Stimulated activated CD4-positive, alpha-beta T cell treated with anti-CD3 and anti-CD28 coated beads, Interleukin-4, amount 100 ng/mL, for 4 hours (primary cell): Measurements from ENCODE around the gene ITGAL.
"Not testable (repeated sequence)": the region's sequence is repeated elsewhere in the genome, so short reads cannot be mapped to it uniquely, and the experiment has no call there.

Source experiments
- DNase-seq, 2 experiments: peaks; one replicate each; pipeline ENCODE4 v3.0.0-alpha.2; 2020

The ITGAL gene

DNA sequence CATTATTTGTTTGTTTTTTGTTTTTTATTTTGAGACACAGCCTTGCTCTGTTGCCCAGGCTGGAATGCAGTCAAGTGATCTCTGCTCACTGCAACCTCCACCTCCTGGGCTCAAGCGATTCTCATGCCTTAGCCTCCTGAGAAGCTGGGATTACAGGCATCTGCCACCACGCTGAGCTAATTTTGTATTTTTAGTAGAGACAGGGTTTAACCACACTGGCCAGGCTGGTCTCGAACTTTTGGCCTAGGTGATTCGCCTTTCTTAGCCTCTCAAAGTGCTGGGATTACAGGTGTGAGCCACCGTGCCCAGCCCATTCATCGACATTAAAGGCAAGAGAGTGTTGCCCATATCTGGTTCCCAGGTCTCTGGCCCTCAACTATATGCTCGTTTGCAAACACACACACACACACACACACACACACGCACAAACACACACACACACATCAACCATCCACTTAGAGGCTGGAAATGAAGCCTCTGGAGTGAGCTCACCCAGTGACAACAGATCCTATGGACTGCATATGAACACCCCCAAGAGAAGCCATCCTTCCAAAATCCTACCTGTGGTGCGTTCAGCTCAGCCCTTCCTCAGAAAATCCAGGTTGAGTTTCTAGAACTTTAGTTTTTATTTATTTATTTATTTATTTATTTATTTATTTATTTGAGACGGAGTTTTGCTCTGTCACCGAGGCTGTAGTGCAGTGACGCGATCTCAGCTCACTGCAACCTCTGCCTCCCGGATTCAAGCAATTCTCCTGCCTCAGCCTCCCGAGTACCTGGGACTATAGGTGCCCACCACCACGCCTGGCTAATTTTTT lies 14.6 kb upstream of the ITGAL start:
- DNase-seq = no peak

- peak; percentile 76 to 85 for DNase-seq
These were observed 13.8 kb upstream of the ITGAL start for GRCh38 chr16:30458561-30459394.

DNA sequence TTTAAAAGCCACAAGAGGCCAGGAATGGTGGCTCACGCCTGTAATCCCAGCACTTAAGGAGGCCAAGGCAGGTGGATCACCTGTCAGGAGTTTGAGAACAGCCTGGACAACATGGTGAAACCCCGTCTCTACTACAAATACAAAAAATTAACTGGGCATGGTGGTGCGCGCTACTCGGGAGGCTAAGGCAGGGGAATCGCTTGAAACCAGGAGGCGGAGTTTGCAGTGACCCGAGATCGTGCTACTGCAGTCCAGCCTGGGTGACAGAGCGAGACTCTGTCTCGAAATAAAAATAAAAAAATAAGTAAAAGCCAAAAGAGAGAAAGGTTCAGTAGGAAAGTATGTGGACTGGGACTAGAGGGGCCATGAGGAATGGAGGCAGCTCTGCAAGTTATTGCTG lies 13.1 kb upstream of the ITGAL start:
- no peak for DNase-seq

- DNase-seq = not testable (repeated sequence)
These were observed 11.1 kb upstream of the ITGAL start for GRCh38 chr16:30461426-30461825.

DNA sequence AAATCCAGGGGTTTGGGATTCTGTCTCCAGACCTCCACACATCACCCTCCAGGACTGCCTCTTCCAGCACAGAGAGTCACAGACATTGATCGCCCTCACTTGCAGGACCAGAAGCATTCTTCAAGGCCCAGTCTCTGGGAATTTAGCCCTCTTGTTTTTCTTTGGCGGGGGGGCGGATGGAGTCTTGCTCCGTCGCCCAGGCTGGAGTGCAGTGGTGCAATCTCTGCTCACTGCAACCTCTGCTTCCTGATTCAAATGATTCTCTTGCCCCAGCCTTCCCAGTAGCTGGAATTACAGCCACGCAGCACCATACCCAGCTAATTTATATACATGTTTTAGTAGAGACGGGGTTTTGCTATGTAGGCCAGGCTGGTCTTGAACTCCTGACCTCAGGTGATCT lies 8.5 kb upstream of the ITGAL start:
- DNase-seq = no peak

- no peak for DNase-seq
These were observed 2.4 kb upstream of the ITGAL start for GRCh38 chr16:30470170-30470512.

- no peak for DNase-seq
These were observed 1.9 kb upstream of the ITGAL start for GRCh38 chr16:30470632-30470995.

GRCh38 chr16:30473231-30474073 lies 910 bp downstream of the ITGAL start:
- peak; percentile 57 to 66 for DNase-seq

- DNase-seq = no peak
These were observed 1.5 kb downstream of the ITGAL start for GRCh38 chr16:30474074-30474452.

GRCh38 chr16:30474684-30475083 lies 2.1 kb downstream of the ITGAL start:
- no peak for DNase-seq

DNA sequence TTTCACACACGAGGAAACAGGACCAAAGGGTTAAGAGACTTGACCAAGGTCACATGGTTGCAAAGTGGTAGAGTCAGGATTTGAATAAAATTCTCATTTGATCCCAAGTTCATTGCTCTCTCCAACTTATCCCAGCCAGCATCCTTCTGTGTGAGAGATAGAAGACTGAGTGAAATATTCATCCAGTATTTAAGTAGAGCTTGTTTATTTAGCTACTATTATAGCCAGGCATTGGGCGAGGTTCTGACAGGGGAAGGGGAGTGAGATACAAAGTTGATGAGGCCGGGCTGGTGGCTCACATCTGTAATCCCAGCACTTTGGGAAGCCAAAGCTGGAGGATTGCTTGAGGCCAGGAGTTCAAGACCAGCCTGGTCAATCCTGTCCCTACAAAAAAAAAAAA lies 4.4 kb downstream of the ITGAL start:
- DNase-seq = no peak

- not testable (repeated sequence) for DNase-seq
These were observed 5.2 kb downstream of the ITGAL start for GRCh38 chr16:30477773-30478172.

GRCh38 chr16:30478766-30479478 lies 6.4 kb downstream of the ITGAL start:
- DNase-seq = no peak

DNA sequence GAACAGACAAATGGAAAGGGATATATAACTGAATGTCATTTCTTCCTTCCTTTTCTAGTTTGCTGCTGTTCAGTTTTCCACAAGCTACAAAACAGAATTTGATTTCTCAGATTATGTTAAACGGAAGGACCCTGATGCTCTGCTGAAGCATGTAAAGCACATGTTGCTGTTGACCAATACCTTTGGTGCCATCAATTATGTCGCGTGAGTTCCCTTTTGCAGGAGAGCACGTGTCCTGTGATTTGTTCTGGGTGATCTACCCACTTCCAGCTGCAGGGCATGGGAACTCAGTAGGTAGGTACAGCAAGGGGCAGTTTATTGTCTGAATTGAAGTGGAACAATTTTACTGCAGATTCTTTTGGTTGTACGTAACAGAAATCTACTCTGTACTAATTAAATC lies 8.8 kb downstream of the ITGAL start:
- no peak for DNase-seq

GRCh38 chr16:30482366-30482765 lies 9.8 kb downstream of the ITGAL start:
- no peak for DNase-seq

GRCh38 chr16:30484887-30485286 lies 12.3 kb downstream of the ITGAL start:
- no peak for DNase-seq

DNA sequence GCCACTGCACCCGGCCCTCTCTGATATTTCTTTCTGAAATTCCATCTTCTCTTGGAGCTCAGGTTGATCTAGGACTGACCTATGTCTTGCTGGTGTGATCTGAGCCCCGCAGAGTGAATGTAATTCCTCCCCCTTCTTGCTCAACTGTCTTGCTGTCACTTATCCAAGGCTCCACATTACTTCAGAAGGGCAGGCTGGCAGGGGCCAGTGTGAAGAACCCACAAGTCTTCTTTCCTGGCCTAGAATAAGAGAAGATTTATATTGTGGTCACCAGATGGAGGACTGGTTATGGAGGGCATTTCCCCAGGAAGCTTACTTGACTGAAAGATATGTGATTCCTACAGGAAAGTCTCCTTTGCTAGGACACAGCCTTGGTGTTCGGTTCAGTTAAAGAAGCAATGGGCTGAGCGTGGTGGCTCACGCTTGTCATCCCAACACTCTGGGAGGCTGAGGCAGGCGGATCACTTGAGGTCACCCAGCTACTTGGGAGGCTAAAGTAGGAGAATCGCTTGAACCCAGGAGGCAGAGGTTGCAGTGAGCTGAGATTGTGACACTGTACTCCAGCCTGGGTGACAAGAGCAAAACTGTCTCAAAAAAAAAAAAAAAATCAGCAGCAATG lies 13.4 kb downstream of the ITGAL start:
- DNase-seq = no peak

GRCh38 chr16:30488764-30489605 lies 16.4 kb downstream of the ITGAL start:
- no peak for DNase-seq

DNA sequence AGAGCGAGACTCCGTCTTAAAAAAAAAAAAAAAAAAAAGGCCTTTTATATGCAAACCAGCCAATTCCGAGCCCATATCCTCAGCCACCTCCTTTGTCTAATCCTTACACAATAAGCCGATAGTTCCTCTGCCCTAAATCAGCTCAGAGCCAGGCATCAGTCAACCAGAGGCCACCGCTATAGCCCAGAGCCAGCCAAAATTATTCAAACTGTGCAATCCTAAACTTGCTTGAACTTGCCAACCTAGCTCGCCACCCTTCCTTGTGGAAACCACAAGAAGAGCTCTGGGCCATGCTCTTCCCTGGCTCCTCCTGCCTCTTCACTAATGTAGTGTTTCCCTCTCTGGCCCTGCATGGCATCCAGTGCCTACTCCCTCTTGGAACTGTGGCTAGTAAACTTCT lies 17.7 kb downstream of the ITGAL start:
- DNase-seq = no peak

DNA sequence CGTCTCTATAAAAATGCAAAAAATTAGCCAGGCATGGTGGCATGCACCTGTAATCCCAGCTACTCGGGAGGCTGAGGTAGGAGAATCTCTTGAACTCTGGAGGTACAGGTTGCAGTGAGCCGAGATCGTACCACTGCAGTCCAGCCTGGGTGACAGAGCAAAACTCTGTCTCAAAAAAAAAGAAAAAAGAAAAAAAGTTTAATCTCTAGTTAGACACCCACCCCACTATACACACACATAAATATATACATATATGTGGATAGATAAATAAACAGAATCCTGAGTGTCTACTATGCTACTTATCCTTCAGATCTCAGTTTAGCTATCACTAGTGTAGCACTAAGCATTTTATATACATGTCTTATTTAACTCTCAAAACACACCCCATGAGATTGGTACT lies 18.7 kb downstream of the ITGAL start:
- no peak for DNase-seq

- peak in 1 of 2 experiments; percentile 36 for DNase-seq
These were observed 19.3 kb downstream of the ITGAL start for GRCh38 chr16:30491744-30492308.
